ENCODE data around the gene RPL21. TPM values are rescaled to one million over a fixed set of nuclear protein-coding genes. Genes with fewer than 3 reads are reported as not detected.
"Not testable (repeated sequence)": the region's sequence is repeated elsewhere in the genome, so short reads cannot be mapped to it uniquely, and the experiment has no call there.

Gene RPL21
- polyA plus RNA-seq, 4 donors = 815 to 1,928 (median 1,534) TPM

GRCh38 chr13:27280841-27281240 lies 29.5 kb downstream of the RPL21 start:
- Histone ChIP-seq H3K27ac (ENCODE audit: low read depth in 1 of 3, low read length in 2 of 3) (no peak overlapping the region), H3K36me3 (ENCODE audit: control insufficient read depth in 3 of 3, insufficient read depth in 2 of 3, low read depth in 1 of 3, low read length in 3 of 3) (no peaks in the 10 kb centered on the region), H3K9me3 (ENCODE audit: control insufficient read depth in 2 of 2, insufficient read depth in 1 of 2, low read depth in 1 of 2, low read length in 1 of 2) (no peaks in the 10 kb centered on the region), H3K4me1 (ENCODE audit: control insufficient read depth in 3 of 3, insufficient read depth in 2 of 3, low read depth in 1 of 3, low read length in 2 of 3) (peaks cover 0 to 2% (median 0%) of the 10 kb centered on the region in 3 donors), H3K27me3 (ENCODE audit: control insufficient read depth in 3 of 3, insufficient read depth in 3 of 3, low read length in 3 of 3) (no peaks in the 10 kb centered on the region), H3K4me3 (ENCODE audit: low read depth in 1 of 3, low read length in 3 of 3) (no peak overlapping the region)
- WGBS, 3 donors = 46 to 71% (median 69%) methylated on average over 4 of the region's 4 CpGs
- FAIRE-seq (no peak), DNase-seq (no peak)

- no peaks in the 10 kb centered on the region for H3K36me3 ChIP-seq (ENCODE audit: control insufficient read depth in 3 of 3, insufficient read depth in 2 of 3, low read depth in 1 of 3, low read length in 3 of 3)
- no peak overlapping the region for H3K27ac ChIP-seq (ENCODE audit: low read depth in 1 of 3, low read length in 2 of 3)
- no peak overlapping the region for H3K4me3 ChIP-seq (ENCODE audit: low read depth in 1 of 3, low read length in 3 of 3)
- no peaks in the 10 kb centered on the region for H3K27me3 ChIP-seq (ENCODE audit: control insufficient read depth in 3 of 3, insufficient read depth in 3 of 3, low read length in 3 of 3)
- peak; percentile 55 to 86 for DNase-seq
- peaks cover 0 to 2% (median 0%) of the 10 kb centered on the region in 3 donors for H3K4me1 ChIP-seq (ENCODE audit: control insufficient read depth in 3 of 3, insufficient read depth in 2 of 3, low read depth in 1 of 3, low read length in 2 of 3)
- H3K9me3 ChIP-seq (ENCODE audit: control insufficient read depth in 2 of 2, insufficient read depth in 1 of 2, low read depth in 1 of 2, low read length in 1 of 2) = no peaks in the 10 kb centered on the region
- 7 to 39% (median 23%) methylated on average over 1 of the region's 1 CpG for WGBS, 3 donors
- no peak for FAIRE-seq
Measured at GRCh38 chr13:27281420-27281819, 30.1 kb downstream of the RPL21 start.

GRCh38 chr13:27283906-27284493 lies 32.6 kb downstream of the RPL21 start:
- peaks cover 0 to 2% (median 0%) of the 10 kb centered on the region in 3 donors for H3K4me1 ChIP-seq (ENCODE audit: control insufficient read depth in 3 of 3, insufficient read depth in 2 of 3, low read depth in 1 of 3, low read length in 2 of 3)
- 84 to 86% (median 85%) methylated on average over 4 of the region's 4 CpGs for WGBS, 3 donors
- no peak overlapping the region for H3K27ac ChIP-seq (ENCODE audit: low read depth in 1 of 3, low read length in 2 of 3)
- FAIRE-seq (no peak), DNase-seq (peak in 1 of 2 donors; percentile 40)
- no peaks in the 10 kb centered on the region for H3K27me3 ChIP-seq (ENCODE audit: control insufficient read depth in 3 of 3, insufficient read depth in 3 of 3, low read length in 3 of 3)
- no peaks in the 10 kb centered on the region for H3K36me3 ChIP-seq (ENCODE audit: control insufficient read depth in 3 of 3, insufficient read depth in 2 of 3, low read depth in 1 of 3, low read length in 3 of 3)
- no peak overlapping the region for H3K4me3 ChIP-seq (ENCODE audit: low read depth in 1 of 3, low read length in 3 of 3)
- no peaks in the 10 kb centered on the region for H3K9me3 ChIP-seq (ENCODE audit: control insufficient read depth in 2 of 2, insufficient read depth in 1 of 2, low read depth in 1 of 2, low read length in 1 of 2)

- Histone ChIP-seq H3K4me1 (ENCODE audit: control insufficient read depth in 3 of 3, insufficient read depth in 2 of 3, low read depth in 1 of 3, low read length in 2 of 3) (no peaks in the 10 kb centered on the region), H3K9me3 (ENCODE audit: control insufficient read depth in 2 of 2, insufficient read depth in 1 of 2, low read depth in 1 of 2, low read length in 1 of 2) (no peaks in the 10 kb centered on the region), H3K27me3 (ENCODE audit: control insufficient read depth in 3 of 3, insufficient read depth in 3 of 3, low read length in 3 of 3) (no peaks in the 10 kb centered on the region), H3K27ac (ENCODE audit: low read depth in 1 of 3, low read length in 2 of 3) (no peak overlapping the region), H3K36me3 (ENCODE audit: control insufficient read depth in 3 of 3, insufficient read depth in 2 of 3, low read depth in 1 of 3, low read length in 3 of 3) (no peaks in the 10 kb centered on the region), H3K4me3 (ENCODE audit: low read depth in 1 of 3, low read length in 3 of 3) (no peak overlapping the region)
- DNase-seq = no peak
- no peak for FAIRE-seq
- 48 to 83% (median 63%) methylated on average over 4 of the region's 4 CpGs for WGBS, 3 donors
Measured at GRCh38 chr13:27288392-27288791, 37.0 kb downstream of the RPL21 start.

- Histone ChIP-seq H3K9me3 (ENCODE audit: control insufficient read depth in 2 of 2, insufficient read depth in 1 of 2, low read depth in 1 of 2, low read length in 1 of 2) (no peaks in the 10 kb centered on the region), H3K36me3 (ENCODE audit: control insufficient read depth in 3 of 3, insufficient read depth in 2 of 3, low read depth in 1 of 3, low read length in 3 of 3) (no peaks in the 10 kb centered on the region), H3K27me3 (ENCODE audit: control insufficient read depth in 3 of 3, insufficient read depth in 3 of 3, low read length in 3 of 3) (no peaks in the 10 kb centered on the region), H3K4me3 (ENCODE audit: low read depth in 1 of 3, low read length in 3 of 3) (no peak overlapping the region), H3K27ac (ENCODE audit: low read depth in 1 of 3, low read length in 2 of 3) (no peak overlapping the region), H3K4me1 (ENCODE audit: control insufficient read depth in 3 of 3, insufficient read depth in 2 of 3, low read depth in 1 of 3, low read length in 2 of 3) (no peaks in the 10 kb centered on the region)
- DNase-seq = no peak
- FAIRE-seq = no peak
- 79 to 82% (median 81%) methylated on average over 2 of the region's 2 CpGs for WGBS, 3 donors
Measured at GRCh38 chr13:27289011-27289665, 37.8 kb downstream of the RPL21 start.

- H3K36me3 ChIP-seq (ENCODE audit: control insufficient read depth in 3 of 3, insufficient read depth in 2 of 3, low read depth in 1 of 3, low read length in 3 of 3) = no peaks in the 10 kb centered on the region
- no peaks in the 10 kb centered on the region for H3K27me3 ChIP-seq (ENCODE audit: control insufficient read depth in 3 of 3, insufficient read depth in 3 of 3, low read length in 3 of 3)
- H3K4me1 ChIP-seq (ENCODE audit: control insufficient read depth in 3 of 3, insufficient read depth in 2 of 3, low read depth in 1 of 3, low read length in 2 of 3) = no peaks in the 10 kb centered on the region
- 84 to 90% (median 89%) methylated on average over 4 of the region's 4 CpGs for WGBS, 3 donors
- FAIRE-seq = no peak
- no peak overlapping the region for H3K4me3 ChIP-seq (ENCODE audit: low read depth in 1 of 3, low read length in 3 of 3)
- H3K27ac ChIP-seq (ENCODE audit: low read depth in 1 of 3, low read length in 2 of 3) = no peak overlapping the region
- no peak for DNase-seq
- H3K9me3 ChIP-seq (ENCODE audit: control insufficient read depth in 2 of 2, insufficient read depth in 1 of 2, low read depth in 1 of 2, low read length in 1 of 2) = no peaks in the 10 kb centered on the region
Measured at GRCh38 chr13:27290715-27291114, 39.4 kb downstream of the RPL21 start.

GRCh38 chr13:27291967-27292366 lies 40.6 kb downstream of the RPL21 start:
- H3K9me3 ChIP-seq (ENCODE audit: control insufficient read depth in 2 of 2, insufficient read depth in 1 of 2, low read depth in 1 of 2, low read length in 1 of 2); H3K4me3 ChIP-seq (ENCODE audit: low read depth in 1 of 3, low read length in 3 of 3); DNase-seq; H3K4me1 ChIP-seq (ENCODE audit: control insufficient read depth in 3 of 3, insufficient read depth in 2 of 3, low read depth in 1 of 3, low read length in 2 of 3); H3K36me3 ChIP-seq (ENCODE audit: control insufficient read depth in 3 of 3, insufficient read depth in 2 of 3, low read depth in 1 of 3, low read length in 3 of 3); H3K27ac ChIP-seq (ENCODE audit: low read depth in 1 of 3, low read length in 2 of 3); H3K27me3 ChIP-seq (ENCODE audit: control insufficient read depth in 3 of 3, insufficient read depth in 3 of 3, low read length in 3 of 3); FAIRE-seq: not testable (repeated sequence)
- WGBS, 3 donors = 90 to 96% (median 93%) methylated on average over 6 to 8 of the region's 8 CpGs

GRCh38 chr13:27293076-27293691 lies 41.8 kb downstream of the RPL21 start:
- H3K9me3 ChIP-seq (ENCODE audit: control insufficient read depth in 2 of 2, insufficient read depth in 1 of 2, low read depth in 1 of 2, low read length in 1 of 2) = no peaks in the 10 kb centered on the region
- no peak overlapping the region for H3K27ac ChIP-seq (ENCODE audit: low read depth in 1 of 3, low read length in 2 of 3)
- H3K4me1 ChIP-seq (ENCODE audit: control insufficient read depth in 3 of 3, insufficient read depth in 2 of 3, low read depth in 1 of 3, low read length in 2 of 3) = no peaks in the 10 kb centered on the region
- DNase-seq (no peak), FAIRE-seq (no peak)
- no peaks in the 10 kb centered on the region for H3K36me3 ChIP-seq (ENCODE audit: control insufficient read depth in 3 of 3, insufficient read depth in 2 of 3, low read depth in 1 of 3, low read length in 3 of 3)
- 59 to 88% (median 71%) methylated on average over 8 of the region's 8 CpGs for WGBS, 3 donors
- no peaks in the 10 kb centered on the region for H3K27me3 ChIP-seq (ENCODE audit: control insufficient read depth in 3 of 3, insufficient read depth in 3 of 3, low read length in 3 of 3)
- H3K4me3 ChIP-seq (ENCODE audit: low read depth in 1 of 3, low read length in 3 of 3) = no peak overlapping the region
